Neural progenitor cell (in vitro differentiated cells): ENCODE results near the gene C11orf71. TPM values are rescaled to one million over a fixed set of nuclear protein-coding genes. Genes with fewer than 3 reads are reported as not detected.

Experiments
- DNase-seq: peaks from one replicate; pipeline ENCODE4 v3.0.0-alpha.2; 2016; ENCODE audit warnings: low spot score
- H2AFZ ChIP-seq: fragments of 200-600 bp; sonication (generic); replicated peaks from 2 replicates; pipeline ENCODE4 v1.6.1; 2016; ENCODE audit warnings: antibody characterized with exemption
- H3F3A ChIP-seq: fragments of 200-600 bp; sonication (generic); 2 replicates; pipeline ENCODE4 v1.6.1; 2016; ENCODE audit warnings: antibody characterized with exemption, low read depth
- H3K27ac ChIP-seq: fragments of 200-600 bp; sonication (generic); 2 replicates; pipeline ENCODE4 v1.5.1; 2016; ENCODE audit warnings: mild to moderate bottlenecking
- H3K27me3 ChIP-seq: fragments of 200-600 bp; sonication (generic); 2 replicates; pipeline ENCODE4 v1.6.1; 2016; ENCODE audit warnings: mild to moderate bottlenecking, moderate library complexity
- H3K36me3 ChIP-seq: fragments of 200-600 bp; sonication (generic); 2 replicates; pipeline ENCODE4 v1.5.1; 2016
- H3K4me1 ChIP-seq: fragments of 200-600 bp; sonication (generic); 2 replicates; pipeline ENCODE4 v1.6.1; 2016; ENCODE audit warnings: mixed run types
- H3K4me2 ChIP-seq: fragments of 200-600 bp; sonication (generic); 2 replicates; pipeline ENCODE4 v1.6.1; 2016
- H3K4me3 ChIP-seq: fragments of 200-600 bp; sonication (generic); 2 replicates; pipeline ENCODE4 v1.5.1; 2016
- H3K79me2 ChIP-seq: fragments of 200-600 bp; sonication (generic); 2 replicates; pipeline ENCODE4 v1.6.1; 2016; ENCODE audit warnings: low read depth
- H3K9ac ChIP-seq: fragments of 200-600 bp; sonication (generic); 2 replicates; pipeline ENCODE4 v1.6.1; 2016
- H3K9me3 ChIP-seq: fragments of 200-600 bp; sonication (generic); 2 replicates; pipeline ENCODE4 v1.5.1; 2016; ENCODE audit warnings: low read depth
- H4K20me1 ChIP-seq: fragments of 200-600 bp; sonication (generic); 2 replicates; pipeline ENCODE4 v1.6.1; 2016; ENCODE audit warnings: low read depth
- H3K27ac Mint-ChIP-seq: 3 replicates; pipeline ENCODE4 v1.8.0; 2021; ENCODE audit warnings: mixed read lengths
- H3K27me3 Mint-ChIP-seq: 2 replicates; pipeline ENCODE4 v1.8.0; 2022; ENCODE audit warnings: low read depth, mild to moderate bottlenecking, inconsistent platforms, moderate library complexity, mixed read lengths; ENCODE audit not compliant: insufficient read depth
- H3K36me3 Mint-ChIP-seq: 3 replicates; pipeline ENCODE4 v1.8.0; 2021; ENCODE audit warnings: mixed read lengths
- H3K4me1 Mint-ChIP-seq: 3 replicates; pipeline ENCODE4 v1.8.0; 2021; ENCODE audit warnings: mixed read lengths
- H3K4me3 Mint-ChIP-seq: 3 replicates; pipeline ENCODE4 v1.8.0; 2021; ENCODE audit warnings: mild to moderate bottlenecking, moderate library complexity, mixed read lengths
- H3K9me3 Mint-ChIP-seq: 3 replicates; pipeline ENCODE4 v1.8.0; 2020; ENCODE audit warnings: mixed read lengths
- EZH2 ChIP-seq: fragments of 200-600 bp; sonication (generic); IDR thresholded peaks from 2 replicates; pipeline ENCODE4 v1.6.1; 2017; ENCODE audit warnings: antibody characterized with exemption, mild to moderate bottlenecking, moderate library complexity
- EZH2phosphoT487 ChIP-seq: fragments of 200-600 bp; sonication (generic); IDR thresholded peaks from 2 replicates; pipeline ENCODE4 v1.6.1; 2017; ENCODE audit warnings: antibody characterized with exemption
- total RNA-seq: library from RNA; depleted of rRNA; stranded (reverse); fragments of >200 nt; gene quantifications from 2 replicates; pipeline ENCODE4 v1.2.3, GENCODE V29; 2015; ENCODE audit warnings: low replicate concordance
- TF ChIP-seq, protein P1 (sequence below): fragments of 200-600 bp; sonication (generic); IDR thresholded peaks from 2 replicates; pipeline ENCODE4 v1.5.1; 2017; ENCODE audit warnings: antibody characterized with exemption, mild to moderate bottlenecking

The C11orf71 gene
- total RNA-seq, 1 donor from 2014 or later = 6.8 TPM

DNA sequence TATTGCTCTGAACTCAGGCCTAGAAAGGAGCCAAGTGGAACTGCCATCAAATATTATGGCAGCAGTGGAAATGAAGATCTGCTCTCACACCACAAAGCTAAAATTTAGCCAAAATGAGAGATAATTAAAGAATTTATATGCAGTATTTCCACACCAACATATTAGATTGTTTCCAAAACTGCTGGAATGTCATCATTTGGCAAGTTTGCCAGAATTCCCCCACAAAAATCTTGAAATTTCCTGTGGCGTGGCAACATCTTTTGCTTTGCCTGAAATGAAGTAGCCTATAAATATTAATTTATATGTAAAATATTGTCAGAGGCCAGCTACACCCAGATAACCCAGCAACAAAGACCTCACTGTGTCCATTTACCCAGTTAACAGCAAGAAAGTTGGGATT lies 13.8 kb downstream of the C11orf71 start:
- TF ChIP-seq EZH2phosphoT487 (no peak), EZH2 (no peak)
- TF ChIP-seq, protein P1, sequence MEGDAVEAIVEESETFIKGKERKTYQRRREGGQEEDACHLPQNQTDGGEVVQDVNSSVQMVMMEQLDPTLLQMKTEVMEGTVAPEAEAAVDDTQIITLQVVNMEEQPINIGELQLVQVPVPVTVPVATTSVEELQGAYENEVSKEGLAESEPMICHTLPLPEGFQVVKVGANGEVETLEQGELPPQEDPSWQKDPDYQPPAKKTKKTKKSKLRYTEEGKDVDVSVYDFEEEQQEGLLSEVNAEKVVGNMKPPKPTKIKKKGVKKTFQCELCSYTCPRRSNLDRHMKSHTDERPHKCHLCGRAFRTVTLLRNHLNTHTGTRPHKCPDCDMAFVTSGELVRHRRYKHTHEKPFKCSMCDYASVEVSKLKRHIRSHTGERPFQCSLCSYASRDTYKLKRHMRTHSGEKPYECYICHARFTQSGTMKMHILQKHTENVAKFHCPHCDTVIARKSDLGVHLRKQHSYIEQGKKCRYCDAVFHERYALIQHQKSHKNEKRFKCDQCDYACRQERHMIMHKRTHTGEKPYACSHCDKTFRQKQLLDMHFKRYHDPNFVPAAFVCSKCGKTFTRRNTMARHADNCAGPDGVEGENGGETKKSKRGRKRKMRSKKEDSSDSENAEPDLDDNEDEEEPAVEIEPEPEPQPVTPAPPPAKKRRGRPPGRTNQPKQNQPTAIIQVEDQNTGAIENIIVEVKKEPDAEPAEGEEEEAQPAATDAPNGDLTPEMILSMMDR = no peak
- H3K36me3 Mint-ChIP-seq = no peaks in the 10 kb centered on the region
- Histone ChIP-seq H3K4me3 (no peak overlapping the region), H3K4me1 (no peaks in the 10 kb centered on the region), H3K27ac (no peak overlapping the region), H3K79me2 (no peaks in the 10 kb centered on the region), H3K4me2 (no peak overlapping the region), H3K36me3 (no peaks in the 10 kb centered on the region), H3K9ac (no peak overlapping the region), H3K9me3 (no peaks in the 10 kb centered on the region), H3K27me3 (no peaks in the 10 kb centered on the region), H4K20me1 (no peaks in the 10 kb centered on the region), H2AFZ (no peak overlapping the region), H3F3A (no peaks in the 10 kb centered on the region)
- H3K4me3 Mint-ChIP-seq = no peak overlapping the region
- H3K4me1 Mint-ChIP-seq = no peaks in the 10 kb centered on the region
- peaks cover 7% of the 10 kb centered on the region for H3K9me3 Mint-ChIP-seq
- DNase-seq = no peak
- H3K27ac Mint-ChIP-seq = no peak overlapping the region
- no peaks in the 10 kb centered on the region for H3K27me3 Mint-ChIP-seq

GRCh38 chr11:114386131-114386530 lies 14.2 kb downstream of the C11orf71 start:
- H2AFZ ChIP-seq = no peak overlapping the region
- H3K4me3 Mint-ChIP-seq = no peak overlapping the region

DNA sequence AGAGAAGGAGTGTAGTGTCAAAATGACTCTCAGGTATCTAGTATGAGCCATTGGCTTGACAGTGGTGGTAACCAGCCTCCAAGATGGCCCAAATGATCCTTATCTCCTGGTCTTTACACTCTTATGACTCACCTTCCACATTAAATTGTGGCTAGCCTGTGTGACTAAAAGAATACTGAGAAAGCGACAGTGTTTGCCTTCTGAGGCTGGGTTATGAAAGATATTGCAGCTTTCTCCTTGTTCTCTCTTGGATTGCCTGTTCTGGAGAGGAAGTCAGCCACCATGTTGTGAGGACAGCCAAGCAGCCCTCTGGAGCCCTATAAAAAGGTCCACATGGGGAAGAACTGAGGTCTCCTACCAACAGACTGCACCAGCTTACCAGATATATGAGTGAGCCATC lies 15.8 kb downstream of the C11orf71 start:
- Mint-ChIP-seq H3K4me3 (no peak overlapping the region), H3K27ac (no peak overlapping the region), H3K36me3 (no peaks in the 10 kb centered on the region), H3K4me1 (no peaks in the 10 kb centered on the region), H3K27me3 (no peaks in the 10 kb centered on the region), H3K9me3 (peaks cover 7% of the 10 kb centered on the region)
- Histone ChIP-seq H3K36me3 (no peaks in the 10 kb centered on the region), H3K4me1 (no peaks in the 10 kb centered on the region), H3K4me2 (no peak overlapping the region), H3K9ac (no peak overlapping the region), H2AFZ (no peak overlapping the region), H3K79me2 (no peaks in the 10 kb centered on the region), H3K27ac (no peak overlapping the region), H3K9me3 (no peaks in the 10 kb centered on the region), H3K27me3 (no peaks in the 10 kb centered on the region), H3K4me3 (no peak overlapping the region), H4K20me1 (no peaks in the 10 kb centered on the region), H3F3A (no peaks in the 10 kb centered on the region)
- no peak for DNase-seq
- TF ChIP-seq, protein P1 = no peak
- no peak for TF ChIP-seq EZH2phosphoT487
- no peak for TF ChIP-seq EZH2

More at GRCh38 chr11:114386131-114386530, 14.2 kb downstream of the C11orf71 start:
- Mint-ChIP-seq H3K9me3 (peaks cover 7% of the 10 kb centered on the region), H3K27me3 (no peaks in the 10 kb centered on the region), H3K27ac (no peak overlapping the region), H3K36me3 (no peaks in the 10 kb centered on the region), H3K4me1 (no peaks in the 10 kb centered on the region)
- Histone ChIP-seq H3K27me3 (no peaks in the 10 kb centered on the region), H3K9me3 (no peaks in the 10 kb centered on the region), H3K4me1 (no peaks in the 10 kb centered on the region), H3K36me3 (no peaks in the 10 kb centered on the region), H4K20me1 (no peaks in the 10 kb centered on the region), H3K4me2 (no peak overlapping the region), H3K4me3 (no peak overlapping the region), H3K79me2 (no peaks in the 10 kb centered on the region), H3K27ac (no peak overlapping the region), H3K9ac (no peak overlapping the region), H3F3A (no peaks in the 10 kb centered on the region)
- no peak for DNase-seq
- TF ChIP-seq EZH2 (no peak), EZH2phosphoT487 (no peak)
- TF ChIP-seq, protein P1 = no peak
